KBM-7 (cell line): Measurements from ENCODE around the gene KLF13.

Experiments used
- DNase-seq: peaks from one replicate; pipeline ENCODE4 v3.0.0-alpha.2; 2015
- in situ Hi-C: fragments of 300-500 bp; cut with MboI; formaldehyde crosslinking; loops from 2 replicates; pipeline ENCODE4 v1.14.3; 2020; ENCODE audit warnings: low sequenced_read_pairs, low pct_unique_long_range_greater_than_20kb, mixed read lengths

KLF13 gene

DNA sequence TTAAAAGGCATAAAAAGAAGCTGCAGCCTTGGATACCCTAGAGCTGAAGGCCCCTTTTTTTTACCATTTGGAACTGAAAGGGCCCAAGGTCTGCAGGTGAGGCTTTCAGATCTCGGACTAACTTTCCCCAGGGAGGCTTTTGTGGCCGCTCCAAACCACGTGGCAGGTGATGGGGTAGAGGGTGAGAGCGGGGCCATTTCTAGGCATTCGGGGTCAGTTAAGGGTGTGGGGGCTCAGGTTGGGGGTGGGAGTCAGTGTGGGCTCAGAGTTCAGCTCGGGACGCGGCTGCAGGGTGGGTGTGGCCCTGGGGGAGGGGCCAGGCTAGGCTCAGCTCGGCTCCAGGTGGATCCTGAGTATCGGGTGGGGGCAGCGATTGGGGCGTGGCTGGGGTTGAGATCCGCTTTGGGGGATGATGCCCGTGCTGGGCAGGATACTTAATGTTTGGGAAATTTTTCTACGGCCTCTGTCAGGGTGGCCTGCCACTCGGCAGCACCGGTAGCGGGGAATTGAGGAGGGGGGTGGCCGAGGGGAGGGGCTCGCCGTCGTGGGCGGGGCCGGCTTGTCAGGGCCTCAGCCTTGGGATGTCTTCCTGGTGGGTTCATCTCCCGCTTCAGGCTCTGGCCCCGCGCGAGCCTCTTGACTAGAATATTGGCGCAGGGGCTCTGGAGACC, 2.5 kb downstream of the KLF13 start:
- DNase-seq, result no peak

DNA sequence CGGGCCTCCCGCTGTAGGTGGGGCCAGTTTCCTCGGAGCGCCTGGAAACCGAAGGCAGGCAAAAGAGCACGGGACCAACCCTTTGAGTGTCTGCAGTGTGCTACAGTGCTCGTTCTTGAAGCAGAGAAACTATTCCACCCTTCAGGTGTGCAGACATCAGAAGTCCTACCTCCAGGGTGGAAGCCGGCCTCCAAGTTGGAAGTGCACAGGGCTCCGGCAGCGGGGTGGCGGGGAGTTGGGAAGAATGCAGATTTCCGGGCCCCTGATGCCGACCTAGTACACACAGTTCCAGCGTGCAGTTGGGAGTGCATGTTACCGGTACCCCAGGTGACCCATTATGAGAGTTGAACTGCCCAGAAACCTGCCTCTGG, 3.0 kb downstream of the KLF13 start:
- in situ Hi-C loops, result no loop called here
- DNase-seq, result no peak

More for the DNA sequence above, 2.5 kb downstream of the KLF13 start:
- in situ Hi-C loops, result no loop called here

DNA sequence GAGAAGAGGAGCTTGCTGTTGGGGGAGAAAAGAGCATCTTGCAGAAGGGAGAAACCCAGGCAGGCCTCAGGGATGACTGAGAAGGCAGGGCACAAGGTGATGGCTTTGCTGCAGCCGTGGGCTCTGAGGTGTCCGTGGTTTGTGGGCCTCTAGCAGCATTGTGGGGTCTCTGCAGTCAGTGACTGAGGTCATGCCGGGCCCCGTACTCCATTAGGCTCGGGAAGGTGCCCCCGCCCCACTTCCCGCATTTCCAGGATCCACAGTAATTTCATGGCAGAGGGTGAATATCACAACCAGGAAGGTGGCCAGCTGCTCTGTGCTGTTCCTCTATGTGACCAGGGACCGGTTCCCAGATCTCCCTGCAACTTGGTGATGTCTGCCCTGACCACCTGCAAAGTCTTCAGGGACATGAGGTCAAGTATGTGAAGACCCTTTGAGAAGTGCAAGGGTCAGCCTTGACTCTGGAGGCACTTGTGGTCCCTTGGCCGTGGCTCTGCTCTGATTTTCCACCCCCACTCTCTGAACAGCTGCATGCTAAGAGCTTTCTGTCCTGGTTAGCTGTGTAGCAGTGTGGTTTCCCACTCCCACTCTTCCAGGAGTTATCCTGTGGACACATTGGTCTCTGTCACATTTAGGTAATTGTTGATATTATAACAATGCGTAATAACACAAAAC, 3.6 kb downstream of the KLF13 start:
- DNase-seq, result no peak
- in situ Hi-C loops, result no loop called here

DNA sequence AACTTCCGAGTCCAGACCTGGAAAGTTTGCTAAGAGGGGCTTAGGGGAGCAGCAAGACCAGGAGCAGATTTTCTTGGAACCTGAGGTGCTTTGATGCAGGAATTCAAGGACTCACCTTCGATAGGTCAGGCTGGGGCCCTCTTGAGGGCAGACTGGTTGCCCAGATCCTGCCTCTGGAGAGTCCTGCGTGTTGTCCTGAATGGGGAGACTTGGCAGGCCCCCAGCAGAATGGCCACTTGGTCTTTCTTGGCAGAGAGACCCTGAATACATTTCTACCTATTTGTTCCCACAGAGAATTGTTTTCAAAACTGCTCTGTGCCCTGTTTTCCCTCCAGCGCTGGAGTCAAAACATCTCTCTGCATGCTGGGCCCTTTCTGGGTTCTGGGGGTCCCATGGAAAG, 4.2 kb downstream of the KLF13 start:
- in situ Hi-C loops, result no loop called here
- DNase-seq, result no peak

DNA sequence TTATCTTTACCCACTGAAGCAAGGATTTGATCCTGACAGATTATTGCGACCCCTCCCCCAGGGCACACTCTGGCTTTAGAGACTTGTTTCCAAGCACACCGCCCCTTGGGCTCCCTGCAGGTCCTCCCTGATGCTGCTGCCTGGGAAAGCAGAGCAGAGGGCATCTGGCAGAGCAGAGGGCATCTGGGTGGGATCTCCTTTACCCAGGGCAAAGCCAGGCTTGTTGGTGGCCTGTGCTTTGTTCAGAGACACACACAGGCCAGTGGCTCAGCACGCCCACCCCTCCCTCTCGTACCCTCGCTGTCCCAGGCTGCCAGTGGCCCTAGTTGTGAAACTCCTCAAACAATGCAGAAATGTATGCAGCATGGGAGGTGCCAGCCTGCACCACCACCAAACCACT, 4.8 kb downstream of the KLF13 start:
- in situ Hi-C loops, result no loop called here
- no peak for DNase-seq

DNA sequence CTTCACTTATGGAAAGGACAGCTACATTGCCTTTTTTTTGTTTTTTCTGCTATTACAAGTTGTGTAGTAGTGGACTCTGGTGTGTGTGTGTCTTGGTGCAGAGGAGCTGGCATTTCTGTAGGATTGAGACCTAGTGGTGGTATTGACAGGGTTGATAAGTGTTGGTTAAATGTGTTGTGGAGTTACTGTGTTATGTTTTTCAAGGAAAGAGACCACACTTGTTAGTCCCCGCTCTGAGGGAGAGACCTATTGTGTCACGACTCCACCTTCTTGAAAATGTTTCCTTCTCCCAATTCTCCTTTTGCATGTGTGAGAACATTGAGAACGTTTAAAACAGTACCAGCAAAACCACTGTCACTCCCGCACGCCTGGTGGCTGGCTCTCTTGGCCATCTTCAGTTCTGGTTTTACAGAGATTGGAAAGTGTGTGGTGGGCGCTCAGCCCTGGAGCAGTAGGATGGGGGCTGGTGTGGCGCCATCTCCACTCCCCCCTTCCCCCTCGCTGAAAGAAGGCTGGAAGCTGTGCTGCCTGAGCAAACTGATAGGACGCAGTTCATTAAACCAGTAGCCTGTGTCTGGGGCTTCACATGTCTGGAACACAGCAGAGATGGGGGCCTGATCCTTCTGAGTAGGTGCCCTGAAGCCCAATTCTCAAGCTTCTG, 5.5 kb downstream of the KLF13 start:
- in situ Hi-C loops, result no loop called here
- peak; percentile 76 for DNase-seq

DNA sequence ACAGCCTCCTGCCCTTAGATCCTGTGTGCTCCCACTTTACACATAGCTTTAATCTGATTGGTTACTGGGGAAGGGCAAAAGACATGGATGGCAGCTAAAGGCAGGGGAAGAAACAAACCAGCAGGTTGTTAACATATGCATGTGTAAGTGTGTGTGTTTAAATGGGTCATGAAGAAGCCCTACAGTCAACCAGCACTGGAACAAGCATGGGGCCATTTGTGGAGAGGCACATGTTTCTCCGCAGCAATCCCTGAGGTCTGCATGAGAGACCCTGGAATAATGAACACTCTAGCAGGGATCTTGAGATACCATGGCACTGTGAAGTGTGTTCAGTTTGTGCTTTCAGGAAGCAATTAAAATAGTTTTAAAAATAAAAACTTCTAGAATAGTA, 6.0 kb downstream of the KLF13 start:
- in situ Hi-C loops, result no loop called here
- no peak for DNase-seq

DNA sequence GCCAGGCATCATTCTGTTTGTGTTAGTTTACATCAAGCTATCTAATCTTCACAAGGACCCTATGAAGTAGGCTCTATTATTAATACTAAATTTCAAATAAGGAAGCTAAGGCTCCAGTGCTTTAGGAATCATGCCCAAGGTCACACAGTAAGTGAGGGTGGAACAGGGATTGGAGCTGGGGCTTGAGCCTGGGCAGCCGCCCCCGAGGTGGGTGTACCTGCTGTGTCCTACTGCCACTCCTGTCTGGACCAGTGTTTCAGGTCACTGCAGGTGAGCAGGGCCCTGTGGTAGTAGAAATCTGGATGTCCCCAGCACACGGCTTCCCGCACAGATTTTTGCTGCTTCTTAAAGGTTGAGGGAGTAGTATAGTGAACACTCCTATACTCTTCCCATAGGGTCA, 6.5 kb downstream of the KLF13 start:
- no peak for DNase-seq
- in situ Hi-C loops, result no loop called here

DNA sequence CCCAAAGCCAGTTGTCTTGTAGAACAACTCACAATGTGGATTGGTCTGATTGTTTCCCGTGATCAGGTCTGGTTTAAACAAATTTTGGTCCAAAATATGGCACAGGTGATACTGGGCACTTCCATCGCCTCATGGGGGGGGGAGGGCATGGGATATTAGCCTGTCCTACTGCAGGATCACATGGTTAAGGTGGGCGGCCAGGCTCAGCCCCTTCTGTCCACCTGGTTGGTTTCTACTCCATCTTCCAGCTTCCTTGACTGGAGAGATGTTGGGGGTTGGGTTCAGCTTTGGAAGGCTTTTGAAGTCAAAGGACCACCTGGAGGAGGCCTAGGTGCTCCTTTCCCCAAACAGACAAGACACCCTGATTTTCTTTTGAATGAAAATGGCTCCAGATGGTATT, 7.2 kb downstream of the KLF13 start:
- in situ Hi-C loops, result no loop called here

DNA sequence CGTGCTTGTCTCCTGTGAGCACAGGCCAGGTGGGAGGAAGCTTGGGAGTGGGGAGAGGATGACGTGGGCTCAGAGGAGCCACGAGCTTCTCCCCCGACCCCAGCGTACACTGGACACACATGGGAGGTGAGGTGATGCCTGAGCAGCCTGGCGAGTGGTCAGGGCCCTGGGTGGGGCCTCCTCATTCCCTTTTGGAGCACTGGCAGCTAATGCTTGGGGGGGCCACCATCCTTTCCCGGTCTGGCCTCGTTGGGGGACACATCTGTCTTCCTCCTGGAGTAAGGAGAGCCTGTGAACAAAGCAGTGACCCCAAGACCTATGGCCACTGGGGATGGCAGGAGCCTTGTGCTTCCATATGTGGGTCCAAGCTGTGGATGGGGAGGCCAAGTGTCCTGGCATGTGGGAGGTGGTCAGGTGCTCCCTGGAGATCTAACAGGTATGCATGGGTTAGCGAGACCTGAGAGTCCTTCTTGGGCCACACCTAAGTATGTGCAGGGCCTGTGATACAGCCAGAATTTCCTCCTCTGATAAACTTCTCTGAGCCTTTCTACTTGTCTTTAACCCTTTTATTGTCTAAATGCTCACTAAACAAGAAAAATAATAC, 9.5 kb downstream of the KLF13 start:
- DNase-seq, result no peak
- in situ Hi-C loops, result no loop called here

More for the DNA sequence above, 7.2 kb downstream of the KLF13 start:
- no peak for DNase-seq

DNA sequence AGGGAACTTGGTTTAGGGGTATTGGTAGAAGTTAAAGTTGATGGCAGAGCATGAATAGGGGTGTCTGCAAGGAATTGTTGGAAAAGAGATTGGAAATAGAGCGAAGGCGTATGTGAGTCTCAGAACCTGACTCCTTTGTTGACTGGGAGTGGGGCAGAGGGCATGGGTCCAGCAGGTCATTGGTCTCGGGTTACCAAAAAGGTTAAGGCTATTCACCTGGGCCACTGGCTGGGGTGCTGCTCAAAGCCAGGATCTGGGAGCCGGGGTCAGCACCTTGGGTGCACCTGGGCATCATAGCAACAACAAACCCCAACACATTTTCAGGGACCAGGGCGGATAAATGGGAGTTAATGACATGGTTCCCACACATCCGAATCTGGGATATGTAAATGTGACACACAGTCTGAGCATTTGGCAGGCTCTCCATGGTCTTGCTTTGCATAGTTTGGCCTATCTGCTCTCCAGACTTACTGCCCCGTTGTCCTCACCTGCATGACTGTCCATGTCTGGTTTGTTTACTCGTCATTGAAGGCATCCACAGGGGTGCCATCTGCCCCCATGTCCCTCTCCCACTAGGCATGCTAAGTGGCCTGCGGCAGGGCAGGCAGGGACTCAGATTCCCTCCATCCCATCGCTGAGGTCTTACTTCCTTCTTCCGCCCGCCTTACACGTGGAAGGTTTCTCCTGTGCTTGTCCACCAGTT, 10.1 kb downstream of the KLF13 start:
- in situ Hi-C loops, result no loop called here
- DNase-seq, result no peak

DNA sequence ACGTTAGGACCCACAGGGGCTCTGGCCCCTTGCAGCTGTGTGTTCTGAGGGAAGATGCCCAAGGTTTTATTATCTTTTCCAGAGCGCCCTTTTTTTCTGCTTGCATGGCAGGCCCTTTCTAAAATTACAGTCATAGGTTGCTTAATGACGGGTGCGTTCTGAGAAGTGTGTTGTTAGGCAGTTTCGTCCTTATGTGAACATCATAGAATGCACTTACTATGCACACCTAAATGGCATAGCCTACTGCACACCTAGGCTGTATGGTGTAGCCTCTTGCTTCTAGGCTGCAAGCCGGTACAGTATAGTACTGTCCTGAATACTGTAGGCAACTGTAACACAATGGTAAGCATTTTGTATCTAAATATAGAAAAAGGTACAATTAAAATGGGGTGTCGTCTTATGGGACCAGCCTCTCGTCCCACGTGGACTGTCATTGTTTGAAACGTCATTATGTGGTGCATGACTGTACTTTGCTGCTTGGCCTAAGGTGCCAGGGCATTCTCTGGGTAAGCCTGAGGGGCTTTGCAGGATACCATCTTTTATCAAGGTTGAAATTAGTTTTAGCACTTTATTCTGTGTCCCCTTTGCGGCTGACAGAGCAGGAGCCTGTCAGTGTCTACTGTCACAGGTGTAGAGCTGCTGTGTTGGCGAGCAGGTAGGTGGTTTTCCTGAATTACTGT, 10.9 kb downstream of the KLF13 start:
- in situ Hi-C loops, result no loop called here
- DNase-seq, result no peak

DNA sequence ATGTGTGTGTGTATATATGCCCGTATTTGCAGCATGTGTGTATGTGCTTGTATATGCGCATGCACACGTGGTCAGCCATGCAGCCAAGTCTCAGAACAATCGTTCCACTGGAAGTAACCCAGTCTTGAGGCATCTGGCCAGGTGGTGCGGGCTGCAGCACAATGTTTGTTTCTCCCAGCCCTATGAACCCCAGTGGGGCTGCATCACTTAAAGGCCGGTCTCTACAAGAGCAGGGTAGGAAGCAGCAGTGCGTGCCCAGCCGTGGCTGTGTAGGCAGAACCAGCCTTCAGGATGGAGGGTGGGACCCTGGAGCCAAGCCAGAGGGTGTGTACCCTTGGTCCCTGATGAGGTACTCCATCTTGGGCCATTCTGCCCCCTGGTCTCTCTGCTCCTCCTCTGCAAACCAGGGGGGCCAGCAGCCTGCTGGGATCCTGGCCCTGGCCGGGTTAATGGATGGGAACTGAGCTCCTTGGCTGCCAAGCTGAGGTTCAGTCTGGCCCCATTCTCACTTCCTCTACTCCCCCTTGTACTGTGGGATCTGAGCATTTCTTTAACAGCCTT, 11.8 kb downstream of the KLF13 start:
- DNase-seq, result no peak
- in situ Hi-C loops, result no loop called here

DNA sequence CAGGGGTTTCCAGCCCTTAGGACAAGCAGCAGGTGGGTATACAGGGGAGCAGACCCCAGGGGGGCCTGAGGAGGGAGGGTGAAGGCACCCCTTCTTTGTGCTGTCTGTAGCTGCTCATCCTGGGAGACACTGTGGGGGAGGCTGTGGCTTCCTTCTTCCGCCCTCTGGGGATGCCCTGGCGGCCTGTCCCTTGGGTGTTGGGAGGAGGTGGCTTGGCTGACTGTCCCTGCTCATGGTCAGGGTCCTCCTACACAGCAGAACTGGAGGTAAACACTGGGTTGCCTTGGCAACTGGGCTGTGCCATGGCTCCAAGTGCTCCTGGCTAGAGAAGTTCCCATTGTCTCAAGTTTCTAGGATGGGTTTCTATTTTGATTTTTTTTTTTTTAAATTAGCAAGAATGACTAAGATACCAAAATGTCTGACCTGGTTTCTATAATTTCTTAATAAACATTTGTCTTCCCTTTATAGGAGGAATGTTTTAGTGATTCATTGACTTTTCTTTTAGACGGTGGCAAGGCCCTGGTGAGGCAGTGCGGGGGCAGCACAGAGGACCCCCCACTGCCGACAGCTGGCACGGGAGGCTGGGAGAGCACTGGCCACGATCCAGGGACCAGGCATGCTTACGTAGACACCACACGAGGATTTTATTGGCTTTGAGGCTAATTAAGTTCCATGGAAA, 12.4 kb downstream of the KLF13 start:
- in situ Hi-C loops, result no loop called here
- DNase-seq, result peak; percentile 67

DNA sequence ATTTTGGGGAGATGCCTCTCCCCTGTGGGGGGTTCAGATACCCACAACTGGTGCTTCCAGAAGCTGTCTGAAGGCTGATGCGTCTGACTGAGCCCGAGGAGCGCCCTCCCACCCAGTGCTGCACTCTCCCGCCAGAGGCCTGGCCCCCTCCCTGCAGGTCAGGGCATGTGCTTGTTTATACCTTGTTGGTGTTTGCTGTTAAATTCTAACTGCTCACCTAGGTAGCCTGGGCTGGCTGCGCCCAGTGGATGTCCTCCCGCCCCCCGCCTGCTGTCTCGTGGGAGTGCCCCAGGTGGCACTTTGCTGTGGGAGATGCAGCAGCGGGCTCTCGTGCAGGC, 12.9 kb downstream of the KLF13 start:
- DNase-seq, result no peak
- in situ Hi-C loops, result no loop called here

DNA sequence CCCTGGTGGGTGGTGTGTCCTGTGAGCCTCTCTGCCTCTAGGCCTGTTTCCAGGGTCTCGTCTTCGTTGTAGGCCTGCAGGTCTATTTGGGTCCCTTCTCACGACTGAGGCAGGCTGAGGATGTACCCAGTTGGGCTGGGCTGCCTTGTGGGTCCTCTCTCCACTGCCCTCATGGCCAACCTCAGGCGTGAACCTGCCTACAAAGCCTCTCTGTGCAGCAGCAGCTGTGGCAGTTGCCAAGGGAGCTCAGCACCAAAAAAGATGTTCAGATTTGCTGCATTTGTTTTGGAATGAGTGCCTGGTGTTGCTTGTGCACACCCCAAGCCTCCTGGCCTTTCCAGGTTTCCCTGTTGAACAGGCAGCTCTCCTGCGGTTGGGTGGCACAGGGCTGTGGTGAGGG, 13.4 kb downstream of the KLF13 start:
- DNase-seq, result no peak
- in situ Hi-C loops, result no loop called here

DNA sequence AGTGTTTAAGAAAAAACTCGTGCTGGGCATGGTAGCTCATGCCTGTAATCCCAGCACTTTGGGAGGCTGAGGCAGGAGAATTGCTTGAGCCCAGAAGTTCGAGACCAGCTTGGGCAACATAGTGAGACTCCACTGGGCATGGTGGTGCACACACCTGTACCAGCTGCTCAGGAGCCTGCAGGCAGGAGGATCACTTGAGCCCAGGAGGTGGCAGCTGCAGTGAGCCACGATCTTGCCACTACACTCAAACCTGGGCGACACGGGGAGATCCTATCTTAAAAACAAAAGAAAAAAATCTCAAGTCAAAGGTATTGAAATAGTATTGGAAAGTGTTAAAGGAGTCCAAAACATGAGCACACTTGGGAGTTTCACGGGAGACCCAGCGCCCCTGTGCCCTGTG, 14.0 kb downstream of the KLF13 start:
- no peak for DNase-seq
- in situ Hi-C loops, result no loop called here

DNA sequence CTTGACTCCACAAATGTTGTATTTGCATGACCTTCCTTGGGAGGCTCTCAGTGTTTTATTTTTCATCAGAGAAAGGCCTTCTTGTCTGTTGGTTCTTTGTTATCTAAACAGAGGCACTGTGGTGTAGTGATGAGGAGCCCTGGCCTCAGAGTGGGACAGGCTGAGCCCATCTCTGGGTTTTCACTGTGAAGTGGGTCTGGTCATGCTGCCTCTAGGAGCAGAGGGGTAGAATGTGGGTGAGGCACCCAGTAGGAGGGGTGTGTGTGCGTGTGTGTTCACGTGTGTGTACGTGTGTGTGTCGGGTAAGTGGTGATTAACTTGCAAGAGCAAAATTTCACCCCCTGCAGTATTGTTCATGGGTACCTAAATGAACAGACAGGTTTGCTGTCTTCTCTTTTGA, 14.4 kb downstream of the KLF13 start:
- no peak for DNase-seq
- in situ Hi-C loops, result no loop called here
